Measurements from ENCODE around the gene C6orf136. TPM values are rescaled to one million over a fixed set of nuclear protein-coding genes. Genes with fewer than 3 reads are reported as not detected.
A peak's percentile ranks its signal among the peaks of the same experiment; 100 is the strongest.

The C6orf136 gene
- total RNA-seq, 2 donors from 2014 or later, result 17.9 to 24.3 TPM

- H3K27me3 Mint-ChIP-seq (ENCODE audit: insufficient read depth), result no peaks in the 10 kb centered on the region
- peak within 1 kb of the TSS; percentile 88 for H3K27ac Mint-ChIP-seq
- Histone ChIP-seq H3K36me3 (ENCODE audit: control insufficient read depth, insufficient read depth, low read length) (peaks cover 7% of the 10 kb centered on the region), H3K27ac (ENCODE audit: low read depth, low read length) (peak within 1 kb of the TSS; percentile 97), H3K4me3 (ENCODE audit: low read length) (peak within 1 kb of the TSS; percentile 95), H3K9ac (ENCODE audit: extremely low read depth, low read length, poor library complexity, severe bottlenecking) (peak within 1 kb of the TSS; percentile 66), H3K4me1 (ENCODE audit: control insufficient read depth, insufficient read depth, low read length) (peaks cover 18% of the 10 kb centered on the region), H3K27me3 (ENCODE audit: control insufficient read depth, insufficient read depth, low read length, poor library complexity, severe bottlenecking) (no peaks in the 10 kb centered on the region), H3K9me3 (ENCODE audit: control insufficient read depth, low read length) (no peaks in the 10 kb centered on the region)
- WGBS, 2 experiments (ENCODE audit: insufficient coverage in 1 of 2, insufficient read length in 1 of 2), result 1 to 2% methylated on average over 10 to 41 of the region's 41 CpGs
- TF ChIP-seq, protein P1, sequence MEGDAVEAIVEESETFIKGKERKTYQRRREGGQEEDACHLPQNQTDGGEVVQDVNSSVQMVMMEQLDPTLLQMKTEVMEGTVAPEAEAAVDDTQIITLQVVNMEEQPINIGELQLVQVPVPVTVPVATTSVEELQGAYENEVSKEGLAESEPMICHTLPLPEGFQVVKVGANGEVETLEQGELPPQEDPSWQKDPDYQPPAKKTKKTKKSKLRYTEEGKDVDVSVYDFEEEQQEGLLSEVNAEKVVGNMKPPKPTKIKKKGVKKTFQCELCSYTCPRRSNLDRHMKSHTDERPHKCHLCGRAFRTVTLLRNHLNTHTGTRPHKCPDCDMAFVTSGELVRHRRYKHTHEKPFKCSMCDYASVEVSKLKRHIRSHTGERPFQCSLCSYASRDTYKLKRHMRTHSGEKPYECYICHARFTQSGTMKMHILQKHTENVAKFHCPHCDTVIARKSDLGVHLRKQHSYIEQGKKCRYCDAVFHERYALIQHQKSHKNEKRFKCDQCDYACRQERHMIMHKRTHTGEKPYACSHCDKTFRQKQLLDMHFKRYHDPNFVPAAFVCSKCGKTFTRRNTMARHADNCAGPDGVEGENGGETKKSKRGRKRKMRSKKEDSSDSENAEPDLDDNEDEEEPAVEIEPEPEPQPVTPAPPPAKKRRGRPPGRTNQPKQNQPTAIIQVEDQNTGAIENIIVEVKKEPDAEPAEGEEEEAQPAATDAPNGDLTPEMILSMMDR (conservative IDR thresholded peaks at IDR 0.05), result no peak
- no peak for DNase-seq
- H3K36me3 Mint-ChIP-seq (ENCODE audit: low read depth), result peaks cover 12% of the 10 kb centered on the region
- H3K4me1 Mint-ChIP-seq, result peaks cover 66% of the 10 kb centered on the region
- H3K9me3 Mint-ChIP-seq, result no peaks in the 10 kb centered on the region
- H3K4me3 Mint-ChIP-seq, result peak within 1 kb of the TSS; percentile 75
These were observed 39.3 kb downstream of the C6orf136 start, which contains the start of gene PPP1R18 for GRCh38 chr6:30686009-30686907. TSS of gene PPP1R18 (minus strand) at chr6:30686645. CDS start at chr6:30686018, 627 bp downstream.

- peak overlapping the region; percentile 88 for H3K27ac Mint-ChIP-seq
- peaks cover 16% of the 10 kb centered on the region for H3K4me1 ChIP-seq (ENCODE audit: control insufficient read depth, insufficient read depth, low read length)
- TF ChIP-seq, protein P1 (conservative IDR thresholded peaks at IDR 0.05), result no peak
- H3K4me3 Mint-ChIP-seq, result peak overlapping the region; percentile 75
- peak overlapping the region; percentile 97 for H3K27ac ChIP-seq (ENCODE audit: low read depth, low read length)
- H3K36me3 ChIP-seq (ENCODE audit: control insufficient read depth, insufficient read depth, low read length), result peaks cover 7% of the 10 kb centered on the region
- peak overlapping the region; percentile 66 for H3K9ac ChIP-seq (ENCODE audit: extremely low read depth, low read length, poor library complexity, severe bottlenecking)
- H3K4me3 ChIP-seq (ENCODE audit: low read length), result peak overlapping the region; percentile 95
- H3K9me3 Mint-ChIP-seq, result no peaks in the 10 kb centered on the region
- peak; percentile 95 for DNase-seq
- peaks cover 65% of the 10 kb centered on the region for H3K4me1 Mint-ChIP-seq
- H3K27me3 Mint-ChIP-seq (ENCODE audit: insufficient read depth), result no peaks in the 10 kb centered on the region
- WGBS, 2 experiments (ENCODE audit: insufficient coverage in 1 of 2, insufficient read length in 1 of 2), result 0% methylated on average over 13 to 52 of the region's 52 CpGs
- H3K27me3 ChIP-seq (ENCODE audit: control insufficient read depth, insufficient read depth, low read length, poor library complexity, severe bottlenecking), result no peaks in the 10 kb centered on the region
- H3K9me3 ChIP-seq (ENCODE audit: control insufficient read depth, low read length), result no peaks in the 10 kb centered on the region
- peaks cover 12% of the 10 kb centered on the region for H3K36me3 Mint-ChIP-seq (ENCODE audit: low read depth)
These were observed 40.1 kb downstream of the C6orf136 start for GRCh38 chr6:30686908-30687658.

DNA sequence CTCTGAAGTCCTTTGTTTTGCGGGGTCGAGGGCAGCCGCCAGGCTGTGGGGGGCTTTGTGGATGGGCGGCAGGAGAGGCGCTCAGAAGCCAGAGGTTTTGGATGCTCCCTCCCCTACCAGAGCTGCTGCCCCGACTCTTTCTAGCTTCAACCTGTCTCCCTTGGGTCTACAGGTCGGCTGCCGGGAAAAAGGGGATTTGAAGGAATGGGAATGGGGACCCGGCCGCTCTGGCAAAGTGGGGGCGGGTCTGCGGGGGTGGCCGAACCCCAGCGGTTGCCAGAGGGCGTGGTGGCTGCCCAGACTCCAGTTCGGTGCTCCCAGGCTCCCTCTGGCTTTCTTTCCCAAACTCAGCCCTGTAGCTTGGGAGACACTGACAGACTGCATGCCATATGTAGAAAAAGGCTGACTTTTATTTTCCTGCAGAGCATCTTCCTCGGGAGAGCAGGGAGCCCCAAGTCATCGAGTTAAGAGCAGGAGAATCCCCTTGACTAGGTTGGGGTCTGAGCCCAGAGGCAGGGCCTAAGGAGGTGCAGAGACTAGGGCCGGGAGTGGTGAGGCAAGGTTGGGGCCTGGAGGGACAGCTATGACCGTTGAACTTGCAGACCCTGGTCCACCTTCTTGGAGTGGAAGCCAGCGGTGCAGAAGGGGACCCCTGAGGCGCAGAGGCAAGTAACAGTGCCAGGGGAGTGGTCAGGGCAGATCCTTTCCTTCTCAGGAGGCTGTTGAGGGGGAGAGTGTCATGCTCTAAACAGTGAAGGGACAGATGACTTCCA lies 40.9 kb downstream of the C6orf136 start:
- peaks cover 59% of the 10 kb centered on the region for H3K4me1 Mint-ChIP-seq
- H3K27ac Mint-ChIP-seq, result peak overlapping the region; percentile 88
- no peaks in the 10 kb centered on the region for H3K27me3 ChIP-seq (ENCODE audit: control insufficient read depth, insufficient read depth, low read length, poor library complexity, severe bottlenecking)
- H3K4me1 ChIP-seq (ENCODE audit: control insufficient read depth, insufficient read depth, low read length), result peaks cover 10% of the 10 kb centered on the region
- H3K9me3 ChIP-seq (ENCODE audit: control insufficient read depth, low read length), result no peaks in the 10 kb centered on the region
- H3K27me3 Mint-ChIP-seq (ENCODE audit: insufficient read depth), result no peaks in the 10 kb centered on the region
- H3K4me3 Mint-ChIP-seq, result peak overlapping the region; percentile 75
- H3K27ac ChIP-seq (ENCODE audit: low read depth, low read length), result peak overlapping the region; percentile 97
- TF ChIP-seq, protein P1 (conservative IDR thresholded peaks at IDR 0.05), result peak; percentile 11
- no peaks in the 10 kb centered on the region for H3K9me3 Mint-ChIP-seq
- WGBS, 2 experiments (ENCODE audit: insufficient coverage in 1 of 2, insufficient read length in 1 of 2), result 18 to 62% methylated on average over 5 to 22 of the region's 22 CpGs
- peaks cover 5% of the 10 kb centered on the region for H3K36me3 ChIP-seq (ENCODE audit: control insufficient read depth, insufficient read depth, low read length)
- H3K4me3 ChIP-seq (ENCODE audit: low read length), result peak overlapping the region; percentile 95
- peaks cover 12% of the 10 kb centered on the region for H3K36me3 Mint-ChIP-seq (ENCODE audit: low read depth)
- DNase-seq, result no peak
- H3K9ac ChIP-seq (ENCODE audit: extremely low read depth, low read length, poor library complexity, severe bottlenecking), result peak overlapping the region; percentile 66
